Neuronal stem cell (in vitro differentiated cells): ENCODE measurements around the gene SRSF8.
"Not testable (repeated sequence)": the region's sequence is repeated elsewhere in the genome, so short reads cannot be mapped to it uniquely, and the experiment has no call there.

Experiments
- DNase-seq: peaks from one replicate; pipeline ENCODE4 v3.0.0-alpha.2; 2013; ENCODE audit warnings: low spot score
- H2AFZ ChIP-seq: one replicate; pipeline ENCODE4 v1.6.1; 2013; ENCODE audit warnings: mild to moderate bottlenecking, low read length, inconsistent platforms
- H2AK5ac ChIP-seq: 2 replicates; pipeline ENCODE4 v1.6.1; 2013; ENCODE audit warnings: low read depth, mild to moderate bottlenecking, inconsistent platforms, low read length, moderate library complexity, mixed read lengths
- H2BK120ac ChIP-seq: 2 replicates; pipeline ENCODE4 v1.6.1; 2013; ENCODE audit warnings: low read depth, mild to moderate bottlenecking, inconsistent platforms, low read length, moderate library complexity, mixed read lengths
- H2BK12ac ChIP-seq: one replicate; pipeline ENCODE4 v1.6.1; 2013; ENCODE audit warnings: low read length, inconsistent platforms
- H2BK15ac ChIP-seq: 2 replicates; pipeline ENCODE4 v1.6.1; 2013; ENCODE audit warnings: mild to moderate bottlenecking, low read length, inconsistent platforms, mixed read lengths
- H2BK5ac ChIP-seq: one replicate; pipeline ENCODE4 v1.6.1; 2013; ENCODE audit warnings: inconsistent platforms, mild to moderate bottlenecking, low read length, moderate library complexity
- H3K14ac ChIP-seq: one replicate; pipeline ENCODE4 v1.6.1; 2013; ENCODE audit warnings: low read length, inconsistent platforms
- H3K18ac ChIP-seq: 2 replicates; pipeline ENCODE4 v1.6.1; 2013; ENCODE audit warnings: low read length, inconsistent platforms
- H3K23ac ChIP-seq: 2 replicates; pipeline ENCODE4 v1.6.1; 2013; ENCODE audit warnings: low read depth, mild to moderate bottlenecking, mixed read lengths, low read length, inconsistent platforms; ENCODE audit not compliant: poor library complexity
- H3K27ac ChIP-seq: replicated peaks from 3 replicates; pipeline ENCODE4 v1.5.1; 2013; ENCODE audit warnings: low read length, inconsistent platforms
- H3K27me3 ChIP-seq, 3 experiments: 2 replicates each; pipeline ENCODE4 v1.6.1; 2013; ENCODE audit warnings: low read length in 3 of 3, mild to moderate bottlenecking in 2 of 3, inconsistent platforms in 1 of 3, low read depth in 1 of 3, mixed read lengths in 1 of 3, moderate library complexity in 1 of 3; ENCODE audit not compliant: control insufficient read depth in 3 of 3, insufficient read depth in 3 of 3
- H3K36me3 ChIP-seq, 2 donors: replicated peaks in 1 of 2; 2 replicates each; pipeline ENCODE4 v1.6.1; 2013; ENCODE audit warnings: low read length in 2 of 2; ENCODE audit not compliant: control insufficient read depth in 2 of 2, insufficient read depth in 2 of 2
- H3K4ac ChIP-seq: 2 replicates; pipeline ENCODE4 v1.6.1; 2013; ENCODE audit warnings: inconsistent platforms, mild to moderate bottlenecking, low read length, moderate library complexity
- H3K4me1 ChIP-seq, 2 donors: 1 replicate in 1 of 2; 2 replicates in 1 of 2; pipeline ENCODE4 v1.6.1; 2013; ENCODE audit warnings: low read length in 2 of 2, low read depth in 1 of 2; ENCODE audit not compliant: control insufficient read depth in 2 of 2, insufficient read depth in 1 of 2
- H3K4me2 ChIP-seq: one replicate; pipeline ENCODE4 v1.6.1; 2013; ENCODE audit warnings: mild to moderate bottlenecking, low read length, inconsistent platforms; ENCODE audit not compliant: insufficient read depth, poor library complexity, severe bottlenecking
- H3K4me3 ChIP-seq, 2 donors: 2 replicates each; pipeline ENCODE4 v1.5.1; 2013; ENCODE audit warnings: low read length in 2 of 2, mild to moderate bottlenecking in 2 of 2, inconsistent platforms in 1 of 2, moderate library complexity in 1 of 2
- H3K79me1 ChIP-seq: one replicate; pipeline ENCODE4 v1.6.1; 2013; ENCODE audit warnings: low read depth, mild to moderate bottlenecking, inconsistent platforms, low read length, moderate library complexity
- H3K9ac ChIP-seq: one replicate; pipeline ENCODE4 v1.6.1; 2013; ENCODE audit warnings: mild to moderate bottlenecking, low read depth, low read length, inconsistent platforms; ENCODE audit not compliant: poor library complexity
- H3K9me3 ChIP-seq, 2 donors: replicated peaks in 1 of 2; 2 replicates each; pipeline versions ENCODE3 to v1.6.1; 2013; ENCODE audit warnings: low read length in 2 of 2, mild to moderate bottlenecking in 2 of 2, inconsistent platforms in 1 of 2, low read depth in 1 of 2, mixed read lengths in 1 of 2, moderate library complexity in 1 of 2; ENCODE audit not compliant: control insufficient read depth in 2 of 2, insufficient read depth in 1 of 2
- H4K8ac ChIP-seq: one replicate; pipeline ENCODE4 v1.6.1; 2013; ENCODE audit warnings: low read depth, mild to moderate bottlenecking, inconsistent platforms, low read length, moderate library complexity
- H4K91ac ChIP-seq: one replicate; pipeline ENCODE4 v1.6.1; 2013; ENCODE audit warnings: low read length, low read depth, mild to moderate bottlenecking, inconsistent platforms; ENCODE audit not compliant: poor library complexity
- WGBS, 2 donors: extraction: QIAGEN DNeasy Blood & Tissue Kit; methylation state at CpG; one replicate each; pipeline ENCODE4 v1.1.7; 2013; ENCODE audit warnings: missing lambda C conversion rate in 2 of 2, mixed read lengths in 1 of 2; ENCODE audit not compliant: insufficient read length in 2 of 2, insufficient replicate concordance in 1 of 2; ENCODE audit errors: extremely low coverage in 2 of 2; 5-methylcytosine and 5-hydroxymethylcytosine counted together

Gene SRSF8

DNA sequence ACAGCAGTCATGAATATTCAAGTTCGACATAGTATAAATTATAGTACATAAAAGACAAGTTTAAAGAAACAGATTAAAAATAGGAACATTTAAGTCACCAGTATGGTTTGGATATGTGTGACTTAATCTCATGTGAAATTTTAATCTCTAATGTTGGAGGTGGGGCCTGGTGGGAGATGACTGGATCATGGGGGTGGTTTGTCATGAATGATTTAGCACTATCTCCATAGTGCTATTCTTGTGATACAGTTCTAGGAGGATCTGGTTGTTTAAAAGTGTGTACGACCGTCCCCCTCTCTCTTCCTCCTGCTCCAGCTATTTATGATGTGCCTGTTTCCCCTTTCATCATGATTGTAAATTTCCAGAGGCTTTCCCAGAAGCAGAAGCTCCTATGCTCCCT lies 38.4 kb upstream of the SRSF8 start:
- Histone ChIP-seq H2BK5ac (no peak overlapping the region), H3K23ac (no peak overlapping the region)
- WGBS, 2 donors, result no CpG with 5 or more reads among the region's 3 CpGs

DNA sequence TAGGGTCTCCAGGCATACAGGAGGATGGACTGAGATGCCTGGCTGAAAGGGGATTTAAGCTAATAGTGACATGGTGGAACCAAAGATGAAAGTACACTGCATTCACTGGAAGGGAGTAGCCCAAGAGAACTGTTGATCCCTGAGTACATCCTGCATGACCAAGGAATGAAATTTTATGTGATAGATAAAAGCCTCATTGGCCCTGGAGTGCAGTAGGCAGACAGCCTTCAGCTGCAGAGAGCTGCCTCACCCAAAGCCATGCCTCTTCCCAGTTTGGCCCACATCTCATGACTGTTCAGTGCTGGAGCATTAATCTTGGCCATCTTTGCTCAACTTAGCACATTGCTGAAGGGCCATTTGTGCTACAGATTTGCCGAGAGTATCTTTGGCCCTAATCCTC lies 33.7 kb upstream of the SRSF8 start:
- Histone ChIP-seq H2BK5ac (no peak overlapping the region), H3K79me1 (peaks cover 2% of the 10 kb centered on the region), H3K9ac (no peak overlapping the region), H4K8ac (no peak overlapping the region), H3K23ac (no peak overlapping the region), H3K9me3 (peaks cover 0 to 5% of the 10 kb centered on the region in 2 donors), H4K91ac (no peak overlapping the region), H3K36me3 (peaks cover 0 to 1% of the 10 kb centered on the region in 2 donors), H3K4ac (no peak overlapping the region), H2AFZ (no peak overlapping the region), H2BK12ac (no peak overlapping the region), H2BK120ac (no peak overlapping the region), H3K4me3 (no peak overlapping the region), H3K18ac (no peak overlapping the region), H3K14ac (no peak overlapping the region), H3K4me2 (no peak overlapping the region), H2BK15ac (no peak overlapping the region), H2AK5ac (no peak overlapping the region), H3K27me3 (peaks cover 0 to 4% (median 0%) of the 10 kb centered on the region in 3 experiments), H3K27ac (no peak overlapping the region), H3K4me1 (no peaks in the 10 kb centered on the region)
- no CpG with 5 or more reads among the region's 1 CpG for WGBS, 2 donors
- no peak for DNase-seq

More for the DNA sequence above, 38.4 kb upstream of the SRSF8 start:
- Histone ChIP-seq H3K4me3 (no peak overlapping the region), H3K4ac (no peak overlapping the region), H2BK15ac (no peak overlapping the region), H3K9me3 (peaks cover 0 to 5% of the 10 kb centered on the region in 2 donors), H4K91ac (no peak overlapping the region), H3K27me3 (peaks cover 0 to 2% (median 0%) of the 10 kb centered on the region in 3 experiments), H3K18ac (no peak overlapping the region), H4K8ac (no peak overlapping the region), H3K27ac (no peak overlapping the region), H2AK5ac (no peak overlapping the region), H3K36me3 (peaks cover 0 to 1% of the 10 kb centered on the region in 2 donors), H3K4me1 (no peaks in the 10 kb centered on the region), H2BK12ac (no peak overlapping the region), H2BK120ac (no peak overlapping the region), H3K79me1 (no peaks in the 10 kb centered on the region), H3K4me2 (no peak overlapping the region), H3K14ac (no peak overlapping the region), H2AFZ (no peak overlapping the region), H3K9ac (no peak overlapping the region)
- no peak for DNase-seq

- Histone ChIP-seq H2AK5ac (no peak overlapping the region), H3K36me3 (peaks cover 0 to 1% of the 10 kb centered on the region in 2 donors), H3K23ac (no peak overlapping the region), H3K14ac (no peak overlapping the region), H3K18ac (no peak overlapping the region), H2BK5ac (no peak overlapping the region), H2BK12ac (no peak overlapping the region), H2BK120ac (no peak overlapping the region), H3K79me1 (peaks cover 2% of the 10 kb centered on the region), H2BK15ac (no peak overlapping the region), H3K4ac (no peak overlapping the region), H3K27me3 (peaks cover 0 to 4% (median 0%) of the 10 kb centered on the region in 3 experiments), H3K27ac (no peak overlapping the region), H4K8ac (no peak overlapping the region), H2AFZ (peak overlapping the region; percentile 35), H4K91ac (no peak overlapping the region), H3K9ac (no peak overlapping the region), H3K4me3 (no peak overlapping the region), H3K9me3 (peaks cover 0 to 5% of the 10 kb centered on the region in 2 donors), H3K4me1 (no peaks in the 10 kb centered on the region), H3K4me2 (no peak overlapping the region)
- no peak for DNase-seq
- no CpG with 5 or more reads among the region's 2 CpGs for WGBS, 2 donors
These were observed 31.4 kb upstream of the SRSF8 start for GRCh38 chr11:95035316-95035715.

DNA sequence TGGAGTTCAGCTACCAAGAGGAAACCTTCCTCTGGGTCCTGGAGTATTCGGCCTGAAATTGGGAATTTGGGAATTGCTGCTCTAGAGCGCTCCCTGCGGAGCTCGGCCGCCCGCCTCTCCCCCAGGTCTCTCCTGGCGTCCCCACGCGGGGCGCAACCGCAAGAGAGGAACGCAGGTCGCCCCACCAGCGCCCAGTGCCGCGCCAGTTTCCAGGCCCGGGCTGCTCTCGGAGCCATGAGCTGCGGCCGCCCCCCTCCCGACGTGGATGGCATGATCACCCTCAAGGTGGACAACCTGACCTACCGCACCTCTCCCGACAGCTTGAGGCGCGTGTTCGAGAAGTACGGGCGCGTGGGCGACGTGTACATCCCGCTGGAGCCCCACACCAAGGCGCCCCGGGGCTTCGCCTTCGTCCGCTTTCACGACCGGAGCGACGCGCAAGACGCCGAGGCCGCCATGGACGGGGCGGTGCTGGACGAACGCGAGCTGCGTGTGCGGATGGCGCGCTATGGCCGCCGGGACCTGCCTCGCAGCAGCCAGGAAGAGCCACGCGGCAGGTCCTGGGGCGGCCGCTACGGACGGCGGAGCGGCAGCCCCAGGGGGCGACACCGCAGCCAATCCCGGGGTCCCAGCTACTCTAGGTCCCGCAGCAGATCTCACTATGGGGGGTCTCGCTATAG lies 29.2 kb upstream of the SRSF8 start:
- not testable (repeated sequence) for H4K8ac ChIP-seq, H3K9me3 ChIP-seq, DNase-seq, H2BK120ac ChIP-seq, H3K9ac ChIP-seq, H3K4me1 ChIP-seq, H2AFZ ChIP-seq, H3K23ac ChIP-seq, H3K4ac ChIP-seq, H4K91ac ChIP-seq, H3K4me3 ChIP-seq, H2BK5ac ChIP-seq, H3K14ac ChIP-seq, H2BK12ac ChIP-seq, H2AK5ac ChIP-seq, H3K27me3 ChIP-seq, H3K18ac ChIP-seq, H2BK15ac ChIP-seq, H3K27ac ChIP-seq, H3K4me2 ChIP-seq, H3K79me1 ChIP-seq, H3K36me3 ChIP-seq
- whole genome bisulfite sequencing, 2 donors, result no CpG with 5 or more reads among the region's 71 CpGs
